WERI-Rb-1 (cell line): ENCODE results near the gene GPR108.

Experiments
- DNase-seq: peaks from one replicate; pipeline ENCODE4 v3.0.0-alpha.2; 2020
- H3K27ac ChIP-seq: fragments of 250-450 bp; sonication (Bioruptor Pico); 2 replicates; pipeline ENCODE4 v1.5.1; 2020; ENCODE audit warnings: mild to moderate bottlenecking, moderate library complexity
- H3K27me3 ChIP-seq: fragments of 250-450 bp; sonication (Bioruptor Pico); 2 replicates; pipeline ENCODE4 v1.5.1; 2021; ENCODE audit warnings: mild to moderate bottlenecking, low read depth, moderate library complexity; ENCODE audit not compliant: insufficient read depth, severe bottlenecking
- H3K36me3 ChIP-seq: fragments of 250-450 bp; sonication (Bioruptor Pico); 2 replicates; pipeline ENCODE4 v1.5.1; 2020; ENCODE audit warnings: mild to moderate bottlenecking, moderate library complexity
- H3K4me3 ChIP-seq: 2 replicates; pipeline ENCODE4 v1.5.1; 2011; ENCODE audit warnings: low read depth, mild to moderate bottlenecking, control low read depth, low read length
- H3K9me3 ChIP-seq: fragments of 250-450 bp; sonication (Bioruptor Pico); 2 replicates; pipeline ENCODE4 v1.5.1; 2021; ENCODE audit warnings: mild to moderate bottlenecking, moderate library complexity; ENCODE audit not compliant: severe bottlenecking
- CTCF ChIP-seq: IDR thresholded peaks from 2 replicates; pipeline ENCODE4 v1.5.1; 2011; ENCODE audit warnings: low read depth, mild to moderate bottlenecking, control low read depth, inconsistent platforms, low read length

The GPR108 gene

GRCh38 chr19:6720369-6721137 is 16.8 kb downstream of the GPR108 start, which contains the start of gene C3:
Gene C3 (minus strand): TSS chr19:6720650. CDS start chr19:6720589, 61 bp downstream.
- Histone ChIP-seq H3K4me3 (no peak within 1 kb of the TSS), H3K27ac (no peak within 1 kb of the TSS), H3K36me3 (no peaks in the 10 kb centered on the region), H3K27me3 (no peaks in the 10 kb centered on the region), H3K9me3 (no peaks in the 10 kb centered on the region)
- no peak for TF ChIP-seq CTCF
- no peak for DNase-seq

GRCh38 chr19:6719992-6720368 is 17.4 kb downstream of the GPR108 start:
- Histone ChIP-seq H3K9me3 (no peaks in the 10 kb centered on the region), H3K27me3 (peaks cover 3% of the 10 kb centered on the region), H3K4me3 (no peak overlapping the region), H3K27ac (no peak overlapping the region), H3K36me3 (no peaks in the 10 kb centered on the region)
- no peak for DNase-seq
- no peak for TF ChIP-seq CTCF

- Histone ChIP-seq H3K27ac (no peak overlapping the region), H3K9me3 (no peaks in the 10 kb centered on the region), H3K27me3 (peaks cover 3% of the 10 kb centered on the region), H3K36me3 (no peaks in the 10 kb centered on the region), H3K4me3 (no peak overlapping the region)
- TF ChIP-seq CTCF = no peak
- DNase-seq = no peak
These were observed 17.9 kb downstream of the GPR108 start for GRCh38 chr19:6719540-6719861.

- no peak for TF ChIP-seq CTCF
- Histone ChIP-seq H3K9me3 (no peaks in the 10 kb centered on the region), H3K36me3 (no peaks in the 10 kb centered on the region), H3K27me3 (peaks cover 3% of the 10 kb centered on the region), H3K27ac (no peak overlapping the region), H3K4me3 (no peak overlapping the region)
- peak; percentile 35 for DNase-seq
These were observed 18.4 kb downstream of the GPR108 start for GRCh38 chr19:6718741-6719539.

GRCh38 chr19:6718111-6718740 is 19.2 kb downstream of the GPR108 start:
- Histone ChIP-seq H3K36me3 (no peaks in the 10 kb centered on the region), H3K27me3 (peaks cover 3% of the 10 kb centered on the region), H3K9me3 (no peaks in the 10 kb centered on the region), H3K4me3 (no peak overlapping the region), H3K27ac (no peak overlapping the region)
- no peak for DNase-seq
- no peak for TF ChIP-seq CTCF
